Esophagus squamous epithelium (tissue), 5 donors: ENCODE measurements around the gene BRSK2. TPM values are rescaled to one million over a fixed set of nuclear protein-coding genes. Genes with fewer than 3 reads are reported as not detected.
"Not testable (repeated sequence)": the region's sequence is repeated elsewhere in the genome, so short reads cannot be mapped to it uniquely, and the experiment has no call there.

ENCODE experiments used
- DNase-seq: peaks from one replicate; lab custom pipeline; 2025; lab: John Stamatoyannopoulos, UW
- H3K27ac ChIP-seq, 4 donors: fragments of 200-600 bp; sonication (generic); one replicate each; pipeline ENCODE4 v1.5.1; 2016 to 2019; ENCODE audit warnings: mild to moderate bottlenecking in 1 of 4
- H3K27me3 ChIP-seq, 4 donors: fragments of 200-600 bp; sonication (generic); 1 replicate in 3 of 4; 2 replicates in 1 of 4; pipeline versions ENCODE4 v1.5.1 to v1.6.0; 2017 to 2021; ENCODE audit warnings: antibody characterized with exemption in 1 of 4
- H3K36me3 ChIP-seq, 3 donors: fragments of 200-600 bp; sonication (generic); one replicate each; pipeline ENCODE4 v1.5.1; 2016 to 2019
- H3K4me1 ChIP-seq, 3 donors: fragments of 200-600 bp; sonication (generic); one replicate each; pipeline ENCODE4 v1.5.1; 2017 to 2019
- H3K4me3 ChIP-seq, 4 donors: fragments of 200-600 bp; sonication (generic); 1 replicate in 3 of 4; 2 replicates in 1 of 4; pipeline ENCODE4 v1.5.1; 2016 to 2019; ENCODE audit warnings: mild to moderate bottlenecking in 2 of 4, moderate library complexity in 1 of 4
- H3K9me3 ChIP-seq, 3 donors: fragments of 200-600 bp; sonication (generic); one replicate each; pipeline ENCODE4 v1.5.1; 2016 to 2019
- CTCF ChIP-seq, 6 experiments: fragments of 450-650 bp in 4 of 6; fragments of 200-600 bp in 2 of 6; sonication (generic) in 2 of 6; IDR thresholded peaks; one replicate each; pipeline ENCODE4 v1.5.1; 2016 to 2019; ENCODE audit warnings: antibody characterized with exemption in 6 of 6, mild to moderate bottlenecking in 4 of 6, moderate library complexity in 4 of 6
- POLR2A ChIP-seq, 4 donors: fragments of 450-650 bp; IDR thresholded peaks; one replicate each; pipeline ENCODE4 v1.6.1; 2017; ENCODE audit warnings: antibody characterized with exemption in 4 of 4, mild to moderate bottlenecking in 4 of 4, moderate library complexity in 3 of 4
- WGBS, 2 donors: methylation state at CpG; one replicate each; pipeline ENCODE4 v1.1.5; 2018; 5-methylcytosine and 5-hydroxymethylcytosine counted together
- intact Hi-C: fragments of 100-400 bp; cut with DNase I; formaldehyde crosslinking; loops from one replicate; pipeline ENCODE4 v1.15.0; 2022
- total RNA-seq, 4 donors: library from RNA; depleted of rRNA; stranded (reverse); fragments of >200 nt; gene quantifications; one replicate each; pipeline ENCODE4 v1.1.0, GENCODE V29; 2016
- donor health status: DM: yes; HTN: yes; CAD: no.

BRSK2 gene
- total RNA-seq, 4 donors from 2014 or later: 0.23 to 1.3 (median 0.35) TPM; not detected in 1

- Histone ChIP-seq H3K4me1 (peaks cover 17 to 84% (median 34%) of the 10 kb centered on the region in 3 donors), H3K9me3 (no peaks in the 10 kb centered on the region), H3K4me3 (no peak overlapping the region), H3K27ac (peak overlapping the region in 1 of 4 donors; percentile 2), H3K27me3 (no peaks in the 10 kb centered on the region), H3K36me3 (peaks cover 0 to 8% (median 0%) of the 10 kb centered on the region in 3 donors)
- 53% methylated on average over 2 of the region's 9 CpGs; no CpG with 5 or more reads in 1 of the 2 donors for WGBS, 2 donors
- intact Hi-C loops: no loop called here
- DNase-seq: no peak
- TF ChIP-seq CTCF (IDR thresholded peaks at IDR 0.05) (no peak), POLR2A (IDR thresholded peaks at IDR 0.05) (no peak)
Observed at GRCh38 chr11:1506981-1507380, 117.2 kb downstream of the BRSK2 start.

GRCh38 chr11:1507381-1508140 is 117.8 kb downstream of the BRSK2 start:
- no peaks in the 10 kb centered on the region for H3K9me3 ChIP-seq
- DNase-seq: no peak
- no peak overlapping the region for H3K4me3 ChIP-seq
- peaks cover 0 to 8% (median 0%) of the 10 kb centered on the region in 3 donors for H3K36me3 ChIP-seq
- peaks cover 16 to 84% (median 33%) of the 10 kb centered on the region in 3 donors for H3K4me1 ChIP-seq
- peak overlapping the region in 2 of 4 donors; percentile 2 to 9 for H3K27ac ChIP-seq
- intact Hi-C loops: no loop called here
- 48 to 69% methylated on average over 5 to 12 of the region's 21 CpGs for WGBS, 2 donors
- H3K27me3 ChIP-seq: no peaks in the 10 kb centered on the region
- TF ChIP-seq POLR2A (IDR thresholded peaks at IDR 0.05): no peak

- H3K9me3 ChIP-seq: no peaks in the 10 kb centered on the region
- TF ChIP-seq CTCF (IDR thresholded peaks at IDR 0.05): no peak
- TF ChIP-seq POLR2A (IDR thresholded peaks at IDR 0.05): no peak
- H3K4me3 ChIP-seq: no peak overlapping the region
- no peak overlapping the region for H3K27ac ChIP-seq
- DNase-seq: no peak
- H3K36me3 ChIP-seq: peaks cover 0 to 8% (median 0%) of the 10 kb centered on the region in 3 donors
- WGBS, 2 donors: 75 to 87% methylated on average over 5 to 10 of the region's 15 CpGs
- intact Hi-C loops: no loop called here
- H3K4me1 ChIP-seq: peaks cover 10 to 84% (median 26%) of the 10 kb centered on the region in 3 donors
- no peaks in the 10 kb centered on the region for H3K27me3 ChIP-seq
Observed at GRCh38 chr11:1508491-1508891, 118.8 kb downstream of the BRSK2 start.

GRCh38 chr11:1508986-1509385 is 119.3 kb downstream of the BRSK2 start:
- WGBS, 2 donors: 83 to 100% methylated on average over 1 to 9 of the region's 10 CpGs

GRCh38 chr11:1509626-1510255 is 120.0 kb downstream of the BRSK2 start:
- peaks cover 6 to 84% (median 31%) of the 10 kb centered on the region in 3 donors for H3K4me1 ChIP-seq
- no peak for DNase-seq
- no peak overlapping the region for H3K27ac ChIP-seq
- WGBS, 2 donors: 77 to 80% methylated on average over 3 to 8 of the region's 20 CpGs
- no peaks in the 10 kb centered on the region for H3K9me3 ChIP-seq
- TF ChIP-seq POLR2A (IDR thresholded peaks at IDR 0.05) (no peak), CTCF (IDR thresholded peaks at IDR 0.05) (no peak)
- H3K4me3 ChIP-seq: no peak overlapping the region
- H3K36me3 ChIP-seq: peaks cover 0 to 8% (median 0%) of the 10 kb centered on the region in 3 donors
- no peaks in the 10 kb centered on the region for H3K27me3 ChIP-seq
- intact Hi-C loops: loop anchor here (10.0 kb wide), 1 partner anchor 305 kb away; no protein-coding TSS in a partner anchor

More at GRCh38 chr11:1508986-1509385, 119.3 kb downstream of the BRSK2 start:
- peaks cover 5 to 84% (median 26%) of the 10 kb centered on the region in 3 donors for H3K4me1 ChIP-seq
- H3K4me3 ChIP-seq: no peak overlapping the region
- no peaks in the 10 kb centered on the region for H3K9me3 ChIP-seq
- H3K27me3 ChIP-seq: no peaks in the 10 kb centered on the region
- peaks cover 0 to 8% (median 0%) of the 10 kb centered on the region in 3 donors for H3K36me3 ChIP-seq
- TF ChIP-seq POLR2A (IDR thresholded peaks at IDR 0.05) (no peak), CTCF (IDR thresholded peaks at IDR 0.05) (no peak)
- DNase-seq: no peak
- no peak overlapping the region for H3K27ac ChIP-seq
- intact Hi-C loops: no loop called here

- WGBS, 2 donors: 86 to 92% methylated on average over 3 of the region's 18 CpGs
- peaks cover 12 to 84% (median 38%) of the 10 kb centered on the region in 3 donors for H3K4me1 ChIP-seq
- H3K9me3 ChIP-seq, DNase-seq, H3K27ac ChIP-seq, H3K36me3 ChIP-seq, H3K27me3 ChIP-seq, H3K4me3 ChIP-seq: not testable (repeated sequence)
- intact Hi-C loops: loop anchor here (10.0 kb wide), 1 partner anchor 306 kb away; no protein-coding TSS in a partner anchor
Observed at GRCh38 chr11:1510351-1510750, 120.6 kb downstream of the BRSK2 start.
